ENCODE data around the gene CEP63.

The CEP63 gene

DNA sequence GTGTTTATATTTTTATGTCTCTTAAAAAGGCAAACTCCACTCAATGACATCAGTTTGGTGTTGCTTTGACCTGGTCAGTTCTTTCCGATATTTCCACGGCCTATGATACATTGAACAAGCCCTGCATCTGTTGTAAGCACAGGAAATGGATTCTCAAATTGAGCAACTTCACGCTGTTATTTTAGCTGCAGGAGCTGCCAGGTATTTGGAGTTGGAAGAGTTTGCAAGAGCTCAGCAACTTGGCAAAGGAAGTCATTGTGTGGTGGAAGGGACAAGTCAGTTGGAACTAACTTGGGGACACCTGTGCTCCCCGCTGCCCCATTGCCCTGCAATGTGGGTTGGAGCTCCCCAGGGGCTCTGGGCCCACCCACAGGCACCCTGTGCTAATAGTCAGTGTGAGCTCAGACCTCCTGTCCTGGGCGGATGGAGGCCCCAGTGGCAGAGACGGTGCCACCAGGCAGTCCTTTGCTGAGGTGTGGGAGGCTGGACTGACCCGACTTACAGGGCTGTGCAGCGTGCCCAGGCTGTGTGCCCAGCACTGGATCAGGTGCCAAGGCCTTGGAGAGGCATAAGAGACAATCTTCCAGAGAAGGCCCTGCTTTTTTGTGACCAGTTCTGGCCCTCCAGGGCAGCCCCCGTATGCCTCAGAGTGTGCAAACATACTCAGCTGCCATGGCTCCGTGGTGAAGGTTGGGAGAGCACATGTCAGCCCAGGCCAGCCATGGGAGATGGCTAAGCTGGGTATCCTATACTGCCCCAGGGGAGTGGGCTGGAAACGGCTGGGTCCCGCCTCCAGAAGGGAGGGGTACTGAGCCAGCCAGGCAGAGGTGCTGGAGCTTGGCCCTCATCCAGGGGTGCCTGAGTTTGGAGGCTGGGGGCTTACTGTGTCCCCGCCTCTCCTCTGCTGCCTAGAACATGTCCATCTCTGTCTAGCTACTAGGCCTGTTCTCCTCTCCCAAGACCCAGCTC is 121.5 kb downstream of the CEP63 start:
- no peak for DNase-seq (ENCODE audit: low read depth in 4 of 4, low spot score in 1 of 4)

DNA sequence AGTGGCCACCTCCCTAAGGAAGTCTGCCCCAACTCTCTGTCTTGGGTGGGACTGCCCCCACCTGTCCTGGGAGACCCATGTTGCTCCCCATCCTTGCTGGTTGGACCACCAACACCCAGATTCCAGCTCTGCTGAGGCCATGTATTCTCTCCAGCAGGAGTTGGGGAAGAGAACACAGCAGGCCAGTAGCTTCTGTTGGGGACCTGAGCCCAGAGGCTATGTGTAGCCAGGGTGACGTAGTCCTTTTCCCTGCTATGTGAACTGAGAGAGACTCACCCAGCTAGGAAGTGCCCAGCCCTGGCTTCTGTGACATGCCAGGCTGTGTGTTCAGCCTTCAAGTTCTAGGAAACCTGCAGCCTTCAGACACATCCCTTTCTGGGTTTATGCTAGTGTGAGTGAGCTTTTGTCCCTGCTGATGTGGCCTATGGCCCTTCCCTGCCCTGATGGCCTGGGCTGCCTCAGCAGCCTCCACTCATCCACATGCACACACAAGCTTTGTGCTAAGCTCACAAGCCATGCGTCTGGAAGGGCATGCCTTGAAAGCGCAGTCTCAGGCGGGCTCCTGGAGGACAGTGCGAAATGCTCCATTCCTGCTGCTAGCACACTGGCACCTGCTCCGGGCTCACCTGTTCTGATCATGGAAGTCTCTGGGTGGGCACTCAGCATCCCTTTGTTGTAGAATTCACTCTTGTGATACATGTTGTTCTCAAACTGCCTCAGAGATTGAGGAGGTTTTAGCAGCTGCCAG is 122.3 kb downstream of the CEP63 start:
- DNase-seq (ENCODE audit: low read depth in 4 of 4, low spot score in 1 of 4): no peak

DNA sequence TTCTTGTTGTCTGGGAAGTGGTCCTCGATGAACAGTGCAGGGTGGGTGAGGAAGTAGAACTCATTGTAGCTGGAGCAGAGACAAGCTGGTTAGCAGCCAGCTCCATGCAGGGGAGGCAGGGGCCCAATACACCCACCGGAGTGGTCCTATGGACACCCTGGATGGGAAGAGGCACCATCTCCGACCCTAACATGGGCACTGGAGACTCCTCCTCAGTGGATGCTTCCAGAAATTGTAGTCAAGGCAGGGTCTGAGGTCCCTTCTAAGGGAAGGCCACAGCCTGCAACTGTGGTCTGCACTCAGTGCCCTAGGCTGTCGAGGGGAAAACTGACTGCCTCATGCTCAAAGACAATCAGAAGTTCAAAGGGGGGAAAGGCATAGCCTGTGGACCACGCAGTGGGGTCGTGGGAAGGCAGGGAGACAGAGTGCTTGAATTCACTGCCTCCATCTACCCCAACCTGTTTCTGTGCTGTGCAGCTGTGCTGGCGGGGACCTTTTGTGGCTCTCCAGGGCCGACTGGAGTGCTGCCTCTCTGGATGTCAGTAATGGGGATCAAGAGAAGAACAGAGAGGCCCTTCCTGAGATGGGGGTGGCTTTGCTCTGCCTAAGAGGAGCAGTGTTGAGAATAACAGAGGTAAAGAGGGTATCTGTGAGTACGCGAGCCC is 123.0 kb downstream of the CEP63 start:
- no peak for DNase-seq (ENCODE audit: low read depth in 4 of 4, low spot score in 1 of 4)

DNA sequence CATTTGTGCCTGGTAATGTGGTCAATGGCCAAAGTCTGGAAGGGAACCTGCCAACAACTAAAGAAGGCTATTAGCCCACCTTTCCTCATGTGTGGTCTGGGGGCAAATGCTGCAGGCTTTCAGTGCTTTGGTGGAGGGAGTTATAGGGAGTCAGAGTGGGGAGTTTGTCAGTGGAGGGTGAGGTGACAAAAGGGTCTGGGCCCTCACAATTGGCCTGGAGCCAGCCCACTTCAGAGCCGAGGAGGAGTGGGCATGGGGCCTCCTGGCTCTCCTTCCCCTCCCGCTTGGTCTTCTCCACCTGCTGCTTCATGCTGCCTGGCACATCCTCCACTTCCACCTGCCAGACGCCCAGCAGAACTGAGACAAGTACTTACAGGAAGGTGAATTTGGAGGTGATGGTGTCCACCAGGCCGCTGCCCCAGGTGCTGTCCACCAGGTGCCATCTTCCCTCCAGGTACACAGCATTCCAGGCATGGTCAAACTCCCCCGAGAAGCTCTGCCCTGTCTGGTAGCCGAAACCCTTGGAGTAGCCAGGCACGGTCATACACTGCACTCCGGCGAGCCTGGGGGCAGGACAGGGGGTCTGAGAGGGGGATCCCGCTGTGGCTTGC is 124.1 kb downstream of the CEP63 start:
- no peak for DNase-seq (ENCODE audit: low read depth in 4 of 4, low spot score in 1 of 4)

DNA sequence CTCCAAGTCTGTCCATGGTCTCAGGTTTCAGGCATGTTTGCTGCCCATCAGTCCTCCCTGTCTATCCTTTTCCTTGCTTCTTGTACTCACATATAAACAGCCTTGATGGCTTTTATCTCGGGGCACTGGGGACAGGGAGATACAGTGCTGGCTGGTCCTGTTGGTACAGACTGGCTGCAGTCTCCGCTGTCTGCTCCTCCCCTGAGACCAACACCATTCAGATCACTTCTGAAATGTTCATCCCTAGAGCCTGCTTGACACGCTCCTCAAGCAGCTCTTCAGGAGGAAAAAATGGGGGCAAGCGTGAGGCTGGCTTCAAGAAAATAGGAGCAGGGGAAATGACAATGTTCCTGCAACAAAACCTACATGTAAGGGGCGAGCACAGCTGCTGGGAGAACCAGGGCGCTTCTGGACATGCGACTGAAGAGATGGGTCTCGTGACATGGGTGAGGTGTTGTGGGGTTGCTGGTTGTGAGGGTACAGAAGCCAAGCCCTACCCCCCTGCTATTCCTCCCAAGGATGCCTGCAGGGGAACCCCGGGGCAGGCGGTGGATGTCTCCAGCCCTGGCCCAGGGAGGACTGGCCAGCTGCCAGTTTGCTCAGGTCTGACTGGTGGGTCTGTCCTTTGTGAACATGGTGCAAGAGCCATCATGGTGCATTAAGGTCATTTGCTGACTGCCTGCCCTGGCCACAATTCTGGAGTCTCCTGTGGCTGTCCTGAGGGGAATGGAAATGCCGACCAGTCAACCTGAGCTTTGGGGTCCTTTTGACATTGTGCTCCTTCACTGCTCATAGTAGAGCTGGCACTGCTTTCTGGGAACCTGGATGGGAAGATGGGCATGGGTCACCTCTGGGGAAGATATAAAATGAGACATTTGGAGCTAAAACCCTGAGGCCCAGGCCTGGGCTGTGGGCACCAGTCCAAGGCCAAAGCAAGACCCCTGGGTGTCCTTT is 124.9 kb downstream of the CEP63 start:
- no peak for DNase-seq (ENCODE audit: low read depth in 4 of 4, low spot score in 1 of 4)

DNA sequence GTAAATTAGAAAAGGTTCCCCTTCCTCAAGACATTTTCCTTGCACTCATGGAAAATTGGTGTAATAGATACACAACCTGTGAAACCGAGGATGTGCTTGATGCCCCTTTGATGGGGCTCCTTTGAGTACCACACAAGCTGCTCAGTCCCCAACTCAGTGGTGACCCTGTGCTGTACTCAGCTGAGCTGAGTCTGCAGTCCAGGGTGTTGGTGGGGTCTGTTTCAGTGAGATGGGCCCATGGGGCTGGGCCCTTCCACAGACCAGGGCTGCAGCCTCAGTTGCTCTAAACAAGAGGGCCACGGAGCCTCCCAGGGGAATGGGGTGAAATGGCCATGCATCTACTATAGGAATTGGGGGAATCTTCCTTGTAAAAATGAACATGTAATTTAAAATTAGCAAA is 125.7 kb downstream of the CEP63 start:
- DNase-seq (ENCODE audit: low read depth in 4 of 4, low spot score in 1 of 4): no peak

DNA sequence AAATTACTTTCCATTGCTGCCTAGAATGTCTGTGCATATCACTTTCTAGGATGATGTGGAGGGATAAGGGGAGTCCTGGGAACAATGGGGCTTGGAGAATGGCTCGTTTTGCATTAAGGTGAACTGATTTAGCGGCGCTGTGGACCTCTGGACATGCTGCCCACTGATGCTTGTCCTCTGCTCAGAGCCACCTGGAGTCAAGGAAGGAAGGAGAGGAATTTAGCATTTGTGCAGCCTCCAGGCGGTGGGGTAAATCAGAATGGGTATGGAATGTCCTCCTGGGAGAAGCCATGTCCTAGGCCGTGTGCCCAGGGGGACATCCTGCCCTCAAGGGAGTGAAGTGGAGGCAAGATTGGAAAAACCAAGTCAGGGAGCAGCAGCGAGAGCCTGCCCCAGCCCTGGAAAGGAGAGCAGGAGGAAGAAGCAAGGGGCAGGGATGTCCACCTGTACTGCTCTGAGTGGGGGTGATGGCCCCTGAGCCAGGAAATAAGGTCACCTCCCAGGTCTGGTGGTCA is 127.2 kb downstream of the CEP63 start:
- DNase-seq (ENCODE audit: low read depth in 4 of 4, low spot score in 1 of 4): no peak

DNA sequence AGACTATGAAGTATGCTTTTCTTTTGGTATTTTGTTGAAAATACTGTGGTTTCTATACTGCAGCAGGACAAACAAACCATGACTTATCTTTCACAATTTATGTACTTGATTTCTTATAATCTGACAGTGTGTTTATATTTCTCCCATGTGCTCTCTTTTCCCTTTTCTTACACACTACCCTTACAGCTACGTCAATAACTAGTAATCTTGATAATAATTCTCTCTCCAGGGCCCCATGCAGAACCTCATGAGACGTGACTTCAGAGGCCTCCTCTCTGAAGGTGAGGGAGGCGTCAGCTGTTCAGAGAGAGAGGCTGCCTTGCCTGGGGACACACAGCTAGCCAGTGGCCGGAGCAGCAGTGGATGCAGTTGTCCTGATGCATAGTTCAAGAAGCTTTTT is 129.1 kb downstream of the CEP63 start:
- no peak for DNase-seq (ENCODE audit: low read depth in 4 of 4, low spot score in 1 of 4)

DNA sequence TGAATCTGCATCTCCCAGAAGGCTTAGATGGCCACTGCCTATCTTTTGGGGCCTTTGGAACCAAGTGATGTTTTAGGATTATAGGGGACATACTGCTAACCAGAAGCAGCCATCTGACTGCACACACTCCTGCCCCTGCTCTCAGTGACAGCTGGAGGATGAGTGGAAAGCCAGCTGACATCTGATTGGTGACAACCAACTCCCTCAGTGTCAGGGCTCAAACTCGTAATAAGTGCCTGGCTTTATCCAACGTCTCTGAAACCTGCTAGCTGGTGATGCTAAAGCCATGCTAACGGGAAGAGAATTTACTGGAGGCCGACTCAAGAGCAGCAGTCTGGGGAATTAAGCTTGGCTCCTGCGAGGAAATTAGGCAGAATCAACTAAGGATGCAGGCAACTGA is 129.9 kb downstream of the CEP63 start:
- no peak for DNase-seq (ENCODE audit: low read depth in 4 of 4, low spot score in 1 of 4)

DNA sequence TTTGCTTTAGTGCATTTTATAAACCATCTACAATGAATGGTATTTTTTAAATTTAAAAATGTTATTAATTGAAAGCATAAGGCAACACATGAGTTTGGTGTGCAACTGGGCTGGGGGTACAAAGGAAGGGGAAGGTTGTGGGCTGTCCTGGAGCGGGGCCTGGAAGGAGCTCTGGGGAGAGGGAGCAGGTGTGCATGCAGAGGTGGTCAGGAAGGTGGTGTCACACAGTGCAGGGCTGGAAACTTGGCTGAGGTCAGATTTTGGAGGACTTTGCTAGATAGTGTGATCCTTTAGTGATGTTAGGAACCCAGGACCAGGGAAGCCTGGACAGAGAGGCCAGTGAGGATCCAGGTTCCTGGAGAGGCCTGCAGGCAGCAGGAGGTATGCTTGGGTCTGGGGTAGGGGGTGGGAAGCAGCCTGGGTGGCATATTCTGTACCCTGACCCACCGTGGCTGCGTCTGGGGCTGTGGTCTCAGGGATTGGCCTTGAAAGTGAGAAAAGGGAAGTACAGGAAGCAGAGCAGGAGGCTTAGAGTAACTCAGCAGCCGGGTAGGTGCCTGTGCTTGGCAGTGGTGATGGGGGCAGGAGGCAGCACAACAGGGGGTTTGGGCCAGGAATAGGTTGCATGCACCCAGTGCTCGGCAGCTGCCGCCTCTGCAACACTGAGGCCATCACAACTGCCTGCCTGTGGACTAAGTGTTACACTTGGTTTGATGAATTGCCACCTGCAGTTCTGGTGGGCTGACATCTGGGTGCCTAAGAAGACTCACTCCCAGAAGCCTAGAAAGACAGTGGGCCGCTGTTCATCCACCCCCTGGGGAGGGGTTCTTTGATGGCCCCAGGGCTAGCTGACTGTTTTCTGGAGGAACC is 132.0 kb downstream of the CEP63 start:
- no peak for DNase-seq (ENCODE audit: low read depth in 4 of 4, low spot score in 1 of 4)

DNA sequence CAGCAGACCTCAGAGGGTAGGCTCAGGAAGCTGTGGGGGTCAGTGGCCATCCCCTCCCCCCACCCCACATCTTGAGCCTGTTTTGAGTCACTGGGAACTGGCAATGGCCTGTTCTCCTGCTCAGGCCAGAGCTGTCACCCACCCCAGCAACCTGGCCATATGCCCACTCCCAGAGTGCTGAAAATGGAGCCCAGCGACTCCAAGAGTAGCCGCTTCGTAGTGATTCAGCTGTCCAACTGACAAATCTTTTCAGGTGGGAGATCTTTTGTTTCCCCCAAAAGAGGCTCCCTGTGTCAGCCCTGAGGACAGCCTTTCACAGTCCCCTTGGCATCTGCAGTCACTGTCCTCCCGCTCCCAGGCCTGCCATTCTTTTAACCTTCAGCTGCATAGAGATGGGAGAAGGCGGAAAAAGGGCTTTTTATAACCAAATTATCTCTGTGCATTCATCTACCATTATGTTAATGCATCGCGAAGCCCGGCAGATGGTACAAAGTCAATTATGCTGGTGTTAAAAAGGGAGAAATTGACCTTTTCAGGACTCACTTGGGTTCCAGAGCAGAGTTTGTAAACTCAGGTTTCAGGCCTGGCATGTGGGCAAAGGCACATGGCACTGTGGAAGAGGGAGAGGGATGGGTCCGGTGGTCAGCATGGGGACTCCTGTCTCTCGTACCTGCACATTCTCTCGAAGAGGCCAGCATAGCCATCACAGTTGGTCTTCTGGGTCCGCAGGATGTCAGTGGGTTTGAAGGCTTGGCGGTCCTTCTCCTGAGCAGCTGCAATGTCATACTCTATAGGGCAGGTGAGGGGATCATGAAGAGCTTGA is 132.8 kb downstream of the CEP63 start:
- DNase-seq (ENCODE audit: low read depth in 4 of 4, low spot score in 1 of 4): no peak

DNA sequence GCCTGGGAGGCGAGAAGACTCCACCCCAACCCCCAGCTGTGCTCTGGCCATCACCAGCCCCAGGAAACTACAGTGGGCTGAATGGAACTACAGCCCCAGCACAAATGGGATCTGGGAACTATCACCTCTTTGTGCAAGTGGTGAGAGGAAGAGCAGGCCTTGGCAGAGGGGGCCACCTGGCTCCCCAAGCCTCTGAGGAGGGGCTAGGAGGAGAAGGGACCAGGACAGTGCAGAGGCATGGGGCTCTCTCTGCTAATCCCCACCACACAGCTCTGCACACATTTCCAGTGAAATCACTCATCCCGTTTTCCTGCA is 133.4 kb downstream of the CEP63 start:
- no peak for DNase-seq (ENCODE audit: low read depth in 4 of 4, low spot score in 1 of 4)

DNA sequence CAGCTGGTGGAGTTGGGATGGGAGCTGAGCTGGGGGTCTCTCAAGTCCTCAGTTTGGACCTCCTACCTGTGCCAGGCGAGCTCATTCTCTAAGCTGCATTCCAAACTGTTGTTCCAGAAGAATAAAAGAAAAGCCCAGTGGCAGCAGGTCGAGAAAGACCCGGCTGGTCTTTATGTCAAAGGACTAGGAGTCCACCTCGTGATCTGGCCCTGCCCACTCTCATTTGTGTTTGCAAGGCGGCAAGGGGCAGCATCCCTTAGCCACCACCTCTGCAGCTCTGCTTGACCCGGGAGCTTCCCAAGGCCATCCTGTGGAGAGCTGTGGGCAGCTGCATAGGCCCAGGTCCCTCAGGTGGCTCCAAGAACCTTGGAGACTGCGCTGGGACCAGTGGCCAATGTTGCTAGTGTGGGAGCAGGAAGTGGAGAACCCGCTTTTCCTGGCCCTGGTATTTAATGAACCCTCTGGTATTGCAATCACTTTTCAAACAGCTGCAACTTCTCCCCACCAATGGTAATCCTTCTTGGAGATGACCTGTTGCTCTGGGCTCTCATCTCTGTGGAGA is 134.1 kb downstream of the CEP63 start:
- no peak for DNase-seq (ENCODE audit: low read depth in 4 of 4, low spot score in 1 of 4)

DNA sequence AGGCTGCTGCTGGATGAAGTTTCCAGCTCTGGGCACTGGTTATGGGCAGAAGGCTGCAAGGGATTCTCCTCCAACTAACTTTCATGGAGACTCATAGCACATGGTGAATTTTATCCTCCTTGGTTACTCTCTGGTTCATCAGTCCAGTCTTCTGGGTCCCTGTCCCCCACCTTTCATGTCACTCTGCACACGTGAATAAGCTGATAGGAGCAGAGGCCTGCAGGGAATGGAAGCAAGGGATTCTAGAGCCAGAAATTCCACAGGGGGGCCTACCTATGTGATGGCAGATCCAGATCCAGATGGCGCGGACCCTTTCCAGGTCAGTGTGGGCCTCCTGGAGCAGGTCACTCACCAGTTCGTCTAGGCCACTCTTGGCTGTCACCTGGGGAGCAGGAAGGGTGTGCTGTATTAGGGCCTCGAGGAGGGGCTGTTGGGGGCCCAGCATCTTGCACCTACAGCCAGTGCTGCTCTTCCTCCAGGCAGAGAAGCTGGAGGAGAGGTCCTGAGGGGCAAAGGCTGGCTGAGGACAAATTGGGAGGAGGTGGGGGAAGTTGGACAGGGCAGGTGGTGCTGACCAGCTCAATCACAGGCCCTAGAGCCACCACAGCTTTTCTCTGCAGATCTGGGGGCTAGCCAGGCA is 134.7 kb downstream of the CEP63 start:
- DNase-seq (ENCODE audit: low read depth in 4 of 4, low spot score in 1 of 4): no peak

DNA sequence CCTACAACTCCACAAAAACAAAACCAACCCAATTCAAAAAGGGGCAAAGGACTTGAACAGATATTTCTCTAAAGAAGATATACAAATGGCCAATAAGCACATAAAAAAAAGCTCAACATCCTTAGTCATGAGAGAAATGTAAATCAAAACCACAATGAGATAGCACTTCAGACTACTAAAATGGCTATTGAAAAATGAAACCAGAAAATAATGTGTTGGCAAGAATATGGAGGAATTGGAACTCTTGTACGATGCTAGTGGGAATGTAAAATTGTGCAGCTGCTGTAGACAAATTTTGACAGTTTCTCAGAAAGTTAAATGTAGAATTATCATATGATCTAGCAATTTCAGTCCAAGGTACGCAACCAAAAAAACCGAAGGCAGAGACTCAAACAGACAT is 136.0 kb downstream of the CEP63 start:
- no peak for DNase-seq (ENCODE audit: low read depth in 4 of 4, low spot score in 1 of 4)

DNA sequence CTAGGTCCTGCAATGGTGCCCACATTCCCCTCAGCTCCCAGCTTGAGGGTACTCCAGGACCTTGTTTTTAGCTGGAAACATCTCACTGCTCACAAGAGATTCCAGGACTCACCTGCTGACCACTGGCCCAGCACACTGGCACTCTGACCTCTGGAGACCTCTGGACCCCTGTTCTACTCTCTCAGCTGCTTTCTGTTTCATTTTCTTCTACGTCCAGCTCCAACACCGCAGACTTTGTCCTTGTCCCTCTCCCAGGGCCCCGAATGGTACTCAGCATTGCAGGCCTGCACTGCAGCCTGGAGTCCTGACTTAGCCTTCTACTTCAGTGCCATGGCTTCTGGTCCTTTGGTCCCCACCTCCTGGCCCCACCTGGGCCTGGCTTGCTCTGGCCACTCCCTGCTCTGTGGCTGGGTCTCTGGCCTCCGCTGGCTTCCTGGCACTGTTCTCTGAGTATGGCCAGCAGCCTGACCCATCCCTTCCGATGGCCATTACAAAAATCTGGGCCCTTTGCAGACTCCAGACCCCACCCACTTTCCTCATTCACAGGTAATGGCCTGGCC is 137.0 kb downstream of the CEP63 start:
- no peak for DNase-seq (ENCODE audit: low read depth in 4 of 4, low spot score in 1 of 4)

DNA sequence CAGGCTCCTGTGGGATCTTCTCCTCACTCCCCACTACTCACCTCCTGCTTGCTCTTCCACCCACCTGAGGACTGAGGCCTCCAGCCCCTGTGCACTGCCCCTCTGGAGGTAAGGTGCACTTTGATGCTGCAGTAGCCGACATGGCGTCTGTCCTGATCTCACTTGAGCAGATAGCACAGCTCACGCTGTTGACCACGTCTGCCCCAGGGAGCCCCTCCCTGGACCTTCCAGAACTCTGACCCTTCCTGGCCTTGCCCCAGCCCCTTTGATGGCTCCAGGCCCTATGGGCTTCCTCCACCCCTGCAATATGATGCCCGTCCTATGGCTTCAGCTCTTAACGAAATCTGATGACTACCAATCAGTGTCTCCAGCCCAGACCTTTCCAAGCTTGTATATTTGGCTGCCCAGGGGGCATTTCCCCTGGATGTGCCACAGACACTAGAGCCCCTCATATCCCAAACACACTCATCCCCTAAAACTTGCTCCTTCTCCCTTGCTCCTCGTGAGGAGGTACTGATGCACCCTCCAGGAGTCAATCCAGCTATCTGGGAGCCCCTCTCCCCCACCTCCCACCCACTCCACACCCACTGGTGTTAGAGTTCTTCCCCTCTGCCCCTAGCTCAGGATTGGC is 137.9 kb downstream of the CEP63 start:
- no peak for DNase-seq (ENCODE audit: low read depth in 4 of 4, low spot score in 1 of 4)

All from stimulated activated CD4-positive, alpha-beta T cell treated with anti-CD3 and anti-CD28 coated beads, Interleukin-1b, Interleukin-23, amount 100 ng/mL, for 24 hours (primary cell).